ENCODE data around the gene RCVRN. TPM values are rescaled to one million over a fixed set of nuclear protein-coding genes. Genes with fewer than 3 reads are reported as not detected.

RCVRN gene
- total RNA-seq, result not detected

GRCh38 chr17:9905078-9905415, at the start of gene RCVRN:
Gene RCVRN, minus strand, starts transcription at chr17:9905271. Its CDS starts 91 bp downstream, at chr17:9905180.
- Histone ChIP-seq H3K9ac (ENCODE audit: low read depth in 1 of 3, low read length in 3 of 3) (no peak within 1 kb of the TSS), H3K9me3 (ENCODE audit: control insufficient read depth in 3 of 3, low read length in 3 of 3) (no peaks in the 10 kb centered on the region)

GRCh38 chr17:9953492-9953891, 48.4 kb upstream of the RCVRN start:
- H3K36me3 ChIP-seq (ENCODE audit: control insufficient read depth in 3 of 3, insufficient read depth in 3 of 3, low read length in 3 of 3), result peaks cover 0 to 2% (median 0%) of the 10 kb centered on the region in 3 donors
- H3K9ac ChIP-seq (ENCODE audit: low read depth in 1 of 3, low read length in 3 of 3), result no peak overlapping the region
- no peak overlapping the region for H3K27ac ChIP-seq (ENCODE audit: low read depth, low read length)
- peaks cover 0 to 3% (median 2%) of the 10 kb centered on the region in 3 donors for H3K4me1 ChIP-seq (ENCODE audit: control insufficient read depth in 3 of 3, insufficient read depth in 3 of 3, low read length in 3 of 3)
- H3K27me3 ChIP-seq (ENCODE audit: control insufficient read depth in 3 of 3, insufficient read depth in 3 of 3, low read length in 3 of 3), result peaks cover 4 to 6% (median 6%) of the 10 kb centered on the region in 3 donors
- H3K9me3 ChIP-seq (ENCODE audit: control insufficient read depth in 3 of 3, low read length in 3 of 3), result no peaks in the 10 kb centered on the region
- no peak overlapping the region for H3K4me3 ChIP-seq (ENCODE audit: low read length in 3 of 3)

More at GRCh38 chr17:9905078-9905415, at the start of gene RCVRN:
- Histone ChIP-seq H3K4me3 (ENCODE audit: low read length in 3 of 3) (no peak within 1 kb of the TSS), H3K36me3 (ENCODE audit: control insufficient read depth in 3 of 3, insufficient read depth in 3 of 3, low read length in 3 of 3) (no peaks in the 10 kb centered on the region), H3K27me3 (ENCODE audit: control insufficient read depth in 3 of 3, insufficient read depth in 3 of 3, low read length in 3 of 3) (peaks cover 7 to 23% (median 16%) of the 10 kb centered on the region in 3 donors), H3K4me1 (ENCODE audit: control insufficient read depth in 3 of 3, insufficient read depth in 3 of 3, low read length in 3 of 3) (peaks cover 0 to 2% (median 0%) of the 10 kb centered on the region in 3 donors), H3K27ac (ENCODE audit: low read depth, low read length) (no peak within 1 kb of the TSS)

GRCh38 chr17:9951803-9952202, 46.7 kb upstream of the RCVRN start:
- Histone ChIP-seq H3K27me3 (ENCODE audit: control insufficient read depth in 3 of 3, insufficient read depth in 3 of 3, low read length in 3 of 3) (peaks cover 0 to 3% (median 2%) of the 10 kb centered on the region in 3 donors), H3K36me3 (ENCODE audit: control insufficient read depth in 3 of 3, insufficient read depth in 3 of 3, low read length in 3 of 3) (no peaks in the 10 kb centered on the region), H3K9ac (ENCODE audit: low read depth in 1 of 3, low read length in 3 of 3) (no peak overlapping the region), H3K9me3 (ENCODE audit: control insufficient read depth in 3 of 3, low read length in 3 of 3) (no peaks in the 10 kb centered on the region), H3K4me3 (ENCODE audit: low read length in 3 of 3) (no peak overlapping the region), H3K27ac (ENCODE audit: low read depth, low read length) (no peak overlapping the region), H3K4me1 (ENCODE audit: control insufficient read depth in 3 of 3, insufficient read depth in 3 of 3, low read length in 3 of 3) (peaks cover 0 to 3% (median 2%) of the 10 kb centered on the region in 3 donors)

GRCh38 chr17:9948928-9949327, 43.9 kb upstream of the RCVRN start:
- Histone ChIP-seq H3K4me3 (ENCODE audit: low read length in 3 of 3) (no peak overlapping the region), H3K27me3 (ENCODE audit: control insufficient read depth in 3 of 3, insufficient read depth in 3 of 3, low read length in 3 of 3) (no peaks in the 10 kb centered on the region), H3K36me3 (ENCODE audit: control insufficient read depth in 3 of 3, insufficient read depth in 3 of 3, low read length in 3 of 3) (peaks cover 0 to 7% (median 0%) of the 10 kb centered on the region in 3 donors), H3K27ac (ENCODE audit: low read depth, low read length) (no peak overlapping the region), H3K9me3 (ENCODE audit: control insufficient read depth in 3 of 3, low read length in 3 of 3) (no peaks in the 10 kb centered on the region), H3K9ac (ENCODE audit: low read depth in 1 of 3, low read length in 3 of 3) (no peak overlapping the region), H3K4me1 (ENCODE audit: control insufficient read depth in 3 of 3, insufficient read depth in 3 of 3, low read length in 3 of 3) (peaks cover 0 to 3% (median 2%) of the 10 kb centered on the region in 3 donors)

GRCh38 chr17:9944704-9945103, 39.6 kb upstream of the RCVRN start:
- H3K9me3 ChIP-seq (ENCODE audit: control insufficient read depth in 3 of 3, low read length in 3 of 3), result peaks cover 0 to 2% (median 0%) of the 10 kb centered on the region in 3 donors
- peaks cover 0 to 3% (median 2%) of the 10 kb centered on the region in 3 donors for H3K4me1 ChIP-seq (ENCODE audit: control insufficient read depth in 3 of 3, insufficient read depth in 3 of 3, low read length in 3 of 3)
- peaks cover 0 to 14% (median 2%) of the 10 kb centered on the region in 3 donors for H3K36me3 ChIP-seq (ENCODE audit: control insufficient read depth in 3 of 3, insufficient read depth in 3 of 3, low read length in 3 of 3)

GRCh38 chr17:9943343-9943742, 38.3 kb upstream of the RCVRN start:
- H3K9me3 ChIP-seq (ENCODE audit: control insufficient read depth in 3 of 3, low read length in 3 of 3), result peaks cover 0 to 2% (median 2%) of the 10 kb centered on the region in 3 donors
- H3K27ac ChIP-seq (ENCODE audit: low read depth, low read length), result no peak overlapping the region
- no peak overlapping the region for H3K4me3 ChIP-seq (ENCODE audit: low read length in 3 of 3)
- no peak overlapping the region for H3K9ac ChIP-seq (ENCODE audit: low read depth in 1 of 3, low read length in 3 of 3)
- peaks cover 0 to 23% (median 2%) of the 10 kb centered on the region in 3 donors for H3K36me3 ChIP-seq (ENCODE audit: control insufficient read depth in 3 of 3, insufficient read depth in 3 of 3, low read length in 3 of 3)
- H3K27me3 ChIP-seq (ENCODE audit: control insufficient read depth in 3 of 3, insufficient read depth in 3 of 3, low read length in 3 of 3), result peaks cover 0 to 3% (median 0%) of the 10 kb centered on the region in 3 donors
- H3K4me1 ChIP-seq (ENCODE audit: control insufficient read depth in 3 of 3, insufficient read depth in 3 of 3, low read length in 3 of 3), result no peaks in the 10 kb centered on the region

More at GRCh38 chr17:9944704-9945103, 39.6 kb upstream of the RCVRN start:
- Histone ChIP-seq H3K27ac (ENCODE audit: low read depth, low read length) (no peak overlapping the region), H3K9ac (ENCODE audit: low read depth in 1 of 3, low read length in 3 of 3) (no peak overlapping the region), H3K27me3 (ENCODE audit: control insufficient read depth in 3 of 3, insufficient read depth in 3 of 3, low read length in 3 of 3) (peaks cover 0 to 2% (median 0%) of the 10 kb centered on the region in 3 donors), H3K4me3 (ENCODE audit: low read length in 3 of 3) (no peak overlapping the region)

GRCh38 chr17:9942885-9943284, 37.8 kb upstream of the RCVRN start:
- no peaks in the 10 kb centered on the region for H3K4me1 ChIP-seq (ENCODE audit: control insufficient read depth in 3 of 3, insufficient read depth in 3 of 3, low read length in 3 of 3)
- peaks cover 0 to 23% (median 2%) of the 10 kb centered on the region in 3 donors for H3K36me3 ChIP-seq (ENCODE audit: control insufficient read depth in 3 of 3, insufficient read depth in 3 of 3, low read length in 3 of 3)
- H3K4me3 ChIP-seq (ENCODE audit: low read length in 3 of 3), result no peak overlapping the region
- H3K9ac ChIP-seq (ENCODE audit: low read depth in 1 of 3, low read length in 3 of 3), result no peak overlapping the region
- no peak overlapping the region for H3K27ac ChIP-seq (ENCODE audit: low read depth, low read length)
- peaks cover 0 to 3% (median 0%) of the 10 kb centered on the region in 3 donors for H3K27me3 ChIP-seq (ENCODE audit: control insufficient read depth in 3 of 3, insufficient read depth in 3 of 3, low read length in 3 of 3)
- peaks cover 0 to 2% (median 2%) of the 10 kb centered on the region in 3 donors for H3K9me3 ChIP-seq (ENCODE audit: control insufficient read depth in 3 of 3, low read length in 3 of 3)

- H3K9ac ChIP-seq (ENCODE audit: low read depth in 1 of 3, low read length in 3 of 3), result no peak overlapping the region
- H3K36me3 ChIP-seq (ENCODE audit: control insufficient read depth in 3 of 3, insufficient read depth in 3 of 3, low read length in 3 of 3), result peaks cover 0 to 25% (median 2%) of the 10 kb centered on the region in 3 donors
- peaks cover 0 to 2% (median 2%) of the 10 kb centered on the region in 3 donors for H3K9me3 ChIP-seq (ENCODE audit: control insufficient read depth in 3 of 3, low read length in 3 of 3)
- H3K4me3 ChIP-seq (ENCODE audit: low read length in 3 of 3), result no peak overlapping the region
- H3K4me1 ChIP-seq (ENCODE audit: control insufficient read depth in 3 of 3, insufficient read depth in 3 of 3, low read length in 3 of 3), result peaks cover 5 to 6% (median 6%) of the 10 kb centered on the region in 3 donors
- H3K27ac ChIP-seq (ENCODE audit: low read depth, low read length), result no peak overlapping the region
- peaks cover 0 to 3% (median 0%) of the 10 kb centered on the region in 3 donors for H3K27me3 ChIP-seq (ENCODE audit: control insufficient read depth in 3 of 3, insufficient read depth in 3 of 3, low read length in 3 of 3)
These were observed 36.2 kb upstream of the RCVRN start for GRCh38 chr17:9941305-9941704.

GRCh38 chr17:9940841-9941240, 35.8 kb upstream of the RCVRN start:
- peaks cover 0 to 25% (median 2%) of the 10 kb centered on the region in 3 donors for H3K36me3 ChIP-seq (ENCODE audit: control insufficient read depth in 3 of 3, insufficient read depth in 3 of 3, low read length in 3 of 3)
- peaks cover 5 to 6% (median 6%) of the 10 kb centered on the region in 3 donors for H3K4me1 ChIP-seq (ENCODE audit: control insufficient read depth in 3 of 3, insufficient read depth in 3 of 3, low read length in 3 of 3)
- H3K9ac ChIP-seq (ENCODE audit: low read depth in 1 of 3, low read length in 3 of 3), result no peak overlapping the region
- H3K27ac ChIP-seq (ENCODE audit: low read depth, low read length), result no peak overlapping the region
- no peak overlapping the region for H3K4me3 ChIP-seq (ENCODE audit: low read length in 3 of 3)
- peaks cover 0 to 3% (median 0%) of the 10 kb centered on the region in 3 donors for H3K27me3 ChIP-seq (ENCODE audit: control insufficient read depth in 3 of 3, insufficient read depth in 3 of 3, low read length in 3 of 3)
- peaks cover 0 to 2% (median 2%) of the 10 kb centered on the region in 3 donors for H3K9me3 ChIP-seq (ENCODE audit: control insufficient read depth in 3 of 3, low read length in 3 of 3)

- Histone ChIP-seq H3K4me3 (ENCODE audit: low read length in 3 of 3) (no peak overlapping the region), H3K4me1 (ENCODE audit: control insufficient read depth in 3 of 3, insufficient read depth in 3 of 3, low read length in 3 of 3) (peaks cover 5 to 6% (median 6%) of the 10 kb centered on the region in 3 donors), H3K27ac (ENCODE audit: low read depth, low read length) (no peak overlapping the region), H3K9ac (ENCODE audit: low read depth in 1 of 3, low read length in 3 of 3) (no peak overlapping the region), H3K27me3 (ENCODE audit: control insufficient read depth in 3 of 3, insufficient read depth in 3 of 3, low read length in 3 of 3) (peaks cover 0 to 3% (median 0%) of the 10 kb centered on the region in 3 donors), H3K36me3 (ENCODE audit: control insufficient read depth in 3 of 3, insufficient read depth in 3 of 3, low read length in 3 of 3) (peaks cover 0 to 20% (median 2%) of the 10 kb centered on the region in 3 donors), H3K9me3 (ENCODE audit: control insufficient read depth in 3 of 3, low read length in 3 of 3) (peaks cover 0 to 2% (median 2%) of the 10 kb centered on the region in 3 donors)
These were observed 33.7 kb upstream of the RCVRN start for GRCh38 chr17:9938764-9939163.

All from skeletal muscle tissue (tissue), 4 donors.